Activated B cell treated with CpG ODN at 0.5 μM for 24 hours (primary cell): ENCODE data around the gene ZNF853. TPM values are rescaled to one million over a fixed set of nuclear protein-coding genes. Genes with fewer than 3 reads are reported as not detected.

ENCODE experiments used
- ATAC-seq: fragments of 200-7000 bp; cut with Tn5 transposase; one replicate; pipeline ENCODE4 v1.10.0; 2021; ENCODE audit warnings: low read depth, mild to moderate bottlenecking, moderate library complexity
- CTCF ChIA-PET: fragments of 350-600 bp; sonication (Branson Sonifier 250); formaldehyde crosslinking; loops from one replicate; lab custom pipeline; 2021; ENCODE audit warnings: antibody characterized with exemption; lab: Charles Lee
- POLR2A ChIA-PET: fragments of 350-600 bp; sonication (Branson Sonifier 250); formaldehyde crosslinking; loops from one replicate; lab custom pipeline; 2021; ENCODE audit warnings: antibody characterized with exemption; lab: Charles Lee
- DNase-seq: peaks from one replicate; pipeline ENCODE4 v3.0.0; 2022
- H3K27ac Mint-ChIP-seq: one replicate; pipeline ENCODE4 v1.8.0; 2020; ENCODE audit warnings: mixed read lengths
- H3K27me3 Mint-ChIP-seq: one replicate; pipeline ENCODE4 v1.8.0; 2021; ENCODE audit warnings: mixed read lengths
- H3K36me3 Mint-ChIP-seq: one replicate; pipeline ENCODE4 v1.8.0; 2021; ENCODE audit warnings: low read depth, mixed read lengths
- H3K4me1 Mint-ChIP-seq: one replicate; pipeline ENCODE4 v1.8.0; 2021; ENCODE audit warnings: mixed read lengths
- H3K4me3 Mint-ChIP-seq: one replicate; pipeline ENCODE4 v1.8.0; 2020; ENCODE audit warnings: mild to moderate bottlenecking, mixed read lengths
- H3K9me3 Mint-ChIP-seq: one replicate; pipeline ENCODE4 v1.8.0; 2020; ENCODE audit warnings: mixed read lengths
- CTCF ChIP-seq: fragments of 200-600 bp; IDR thresholded peaks from one replicate; pipeline ENCODE4 v1.8.0; 2022; ENCODE audit warnings: antibody characterized with exemption, mild to moderate bottlenecking
- intact Hi-C: fragments of 100-400 bp; cut with micrococcal nuclease; formaldehyde crosslinking; loops from one replicate; pipeline ENCODE4 v1.15.1; 2024
- total RNA-seq: library from RNA; stranded (reverse); gene quantifications from 2 replicates; pipeline ENCODE4 v1.2.3, GENCODE V29; 2022

ZNF853 gene
- total RNA-seq, 1 donor from 2014 or later: 2.8 TPM

DNA sequence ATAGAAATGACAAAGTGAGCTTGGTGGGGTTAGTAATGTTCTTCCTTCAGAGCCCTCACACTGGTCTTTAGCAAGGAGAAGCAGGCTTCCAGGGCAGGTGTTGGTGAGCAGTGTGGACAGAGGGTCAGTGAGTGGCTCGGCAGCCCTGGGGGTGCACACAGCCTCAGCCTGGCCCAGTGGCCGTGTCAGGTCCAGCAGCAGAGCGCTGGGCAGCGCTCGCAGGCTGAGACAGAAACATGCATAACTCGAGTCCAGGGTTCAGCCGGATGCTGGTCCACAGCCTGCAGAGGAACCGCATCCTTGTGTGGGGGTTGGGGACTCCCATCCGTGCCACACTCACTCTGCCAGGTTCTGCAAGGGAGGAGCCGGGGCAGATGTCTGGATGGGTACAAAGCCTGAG is 11.0 kb upstream of the ZNF853 start:
- Mint-ChIP-seq H3K4me1 (peaks cover 4% of the 10 kb centered on the region), H3K27me3 (no peaks in the 10 kb centered on the region), H3K9me3 (no peaks in the 10 kb centered on the region), H3K36me3 (peaks cover 61% of the 10 kb centered on the region), H3K27ac (no peak overlapping the region), H3K4me3 (no peak overlapping the region)
- intact Hi-C loops: no loop called here
- ChIA-PET CTCF (no interaction called here), POLR2A (no interaction called here)
- no peak for DNase-seq
- TF ChIP-seq CTCF: no peak
- no peak for ATAC-seq

DNA sequence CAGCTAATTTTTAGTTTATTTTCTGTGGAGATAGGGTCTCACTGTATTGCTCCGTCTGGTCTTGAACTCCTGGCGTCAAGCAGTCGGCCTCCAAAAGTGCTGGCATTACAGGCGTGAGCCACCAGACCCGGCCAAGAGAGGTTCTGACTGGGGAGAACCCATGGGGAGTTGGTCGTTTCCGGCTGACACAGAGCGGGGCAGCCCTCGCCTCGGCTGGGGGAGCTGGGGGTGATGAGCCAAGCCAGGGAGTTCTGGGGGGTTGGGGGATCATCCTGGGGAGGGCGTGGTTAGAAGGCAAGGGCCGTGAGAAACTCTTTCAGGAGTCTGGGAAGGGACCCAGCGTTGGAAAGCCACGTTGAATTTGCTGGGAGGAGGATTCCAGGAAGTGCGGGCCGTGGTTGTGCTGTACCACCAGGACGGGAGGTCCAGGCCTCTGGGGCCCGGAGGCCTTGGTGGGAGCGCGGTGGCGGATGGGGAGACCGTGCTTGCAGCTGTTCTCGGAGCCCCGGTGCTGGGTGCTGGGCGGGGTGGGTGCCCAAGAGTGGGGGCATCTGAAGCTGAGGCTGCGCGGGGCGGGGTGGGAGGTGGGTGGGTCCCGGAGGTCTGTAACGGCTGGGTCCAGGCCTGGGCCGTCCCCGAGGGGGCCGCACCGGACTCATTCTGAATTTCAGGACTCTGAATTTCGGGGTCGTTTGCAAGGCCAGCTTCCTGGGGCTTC is 8.4 kb upstream of the ZNF853 start:
- ChIA-PET CTCF (interaction anchor here (1.2 kb wide), 1 partner anchor 33 kb away, joined by 3 read pairs; no protein-coding TSS in a partner anchor), POLR2A (no interaction called here)
- no peak for TF ChIP-seq CTCF
- H3K36me3 Mint-ChIP-seq: peaks cover 52% of the 10 kb centered on the region
- H3K27me3 Mint-ChIP-seq: no peaks in the 10 kb centered on the region
- no peak overlapping the region for H3K27ac Mint-ChIP-seq
- intact Hi-C loops: no loop called here
- DNase-seq: no peak
- H3K4me1 Mint-ChIP-seq: peaks cover 2% of the 10 kb centered on the region
- H3K4me3 Mint-ChIP-seq: no peak overlapping the region
- no peak for ATAC-seq
- no peaks in the 10 kb centered on the region for H3K9me3 Mint-ChIP-seq

DNA sequence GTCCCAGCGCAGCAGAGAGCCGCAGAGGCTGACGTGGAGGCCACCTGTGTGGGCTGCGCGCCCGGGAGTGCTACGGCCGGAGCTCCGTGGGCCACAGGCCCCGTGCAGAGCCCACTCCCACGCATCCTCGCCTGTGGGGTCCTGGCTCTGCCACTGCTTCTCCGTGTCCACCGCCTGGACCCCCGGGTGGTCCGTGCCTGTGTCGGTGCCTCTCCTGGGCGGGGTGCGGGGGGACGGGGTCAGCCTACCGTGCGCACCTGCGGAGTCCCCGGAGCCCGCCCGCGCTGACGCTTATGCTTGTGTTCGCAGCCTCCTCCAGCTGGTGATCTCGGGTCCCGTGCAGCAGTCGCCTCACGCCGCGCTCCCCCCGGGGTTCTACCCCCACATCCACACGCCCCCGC is 7.8 kb upstream of the ZNF853 start:
- ATAC-seq (no peak), DNase-seq (no peak)
- Mint-ChIP-seq H3K4me1 (no peaks in the 10 kb centered on the region), H3K27me3 (no peaks in the 10 kb centered on the region), H3K36me3 (peaks cover 45% of the 10 kb centered on the region), H3K9me3 (no peaks in the 10 kb centered on the region), H3K4me3 (no peak overlapping the region), H3K27ac (no peak overlapping the region)
- POLR2A ChIA-PET: no interaction called here
- TF ChIP-seq CTCF: no peak
- CTCF ChIA-PET: no interaction called here
- intact Hi-C loops: no loop called here

DNA sequence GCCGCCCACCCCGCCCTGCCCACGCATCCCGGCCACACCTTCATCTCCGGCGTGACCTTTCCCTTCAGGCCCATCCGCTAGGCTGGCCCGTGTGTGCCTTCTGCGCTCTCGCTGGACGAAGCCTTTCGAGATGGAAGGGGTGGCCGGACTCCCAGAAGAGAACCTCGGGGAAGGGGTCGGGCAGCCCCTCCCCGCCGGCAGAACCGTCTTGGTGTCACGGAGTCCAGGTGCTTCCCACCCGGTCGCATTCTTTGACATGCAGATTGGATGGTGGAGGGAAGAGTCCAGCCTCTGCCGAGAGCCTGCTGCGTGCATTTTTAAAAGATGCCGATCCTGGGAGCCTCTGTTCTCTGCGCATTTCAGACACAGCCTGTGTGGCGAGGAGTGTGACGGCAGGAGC is 7.3 kb upstream of the ZNF853 start:
- Mint-ChIP-seq H3K4me1 (no peaks in the 10 kb centered on the region), H3K27me3 (no peaks in the 10 kb centered on the region), H3K9me3 (no peaks in the 10 kb centered on the region), H3K27ac (no peak overlapping the region), H3K4me3 (no peak overlapping the region), H3K36me3 (peaks cover 44% of the 10 kb centered on the region)
- DNase-seq (no peak), ATAC-seq (no peak)
- CTCF ChIA-PET: no interaction called here
- TF ChIP-seq CTCF: no peak
- intact Hi-C loops: no loop called here
- POLR2A ChIA-PET: no interaction called here

GRCh38 chr7:6608794-6609193 is 6.6 kb upstream of the ZNF853 start:
- ChIA-PET POLR2A (no interaction called here), CTCF (no interaction called here)
- intact Hi-C loops: no loop called here
- ATAC-seq: no peak
- H3K4me1 Mint-ChIP-seq: no peaks in the 10 kb centered on the region
- no peaks in the 10 kb centered on the region for H3K27me3 Mint-ChIP-seq
- no peaks in the 10 kb centered on the region for H3K9me3 Mint-ChIP-seq
- no peak overlapping the region for H3K27ac Mint-ChIP-seq
- H3K4me3 Mint-ChIP-seq: no peak overlapping the region
- no peak for TF ChIP-seq CTCF
- H3K36me3 Mint-ChIP-seq: peaks cover 41% of the 10 kb centered on the region
- no peak for DNase-seq
